GM10266 (cell line): ENCODE data around the gene DAP.
"Not testable (repeated sequence)": the region's sequence is repeated elsewhere in the genome, so short reads cannot be mapped to it uniquely, and the experiment has no call there.

Experiments
- DNase-seq: peaks from one replicate; pipeline ENCODE4 v3.0.0; 2012; ENCODE audit errors: extremely low spot score
- TF ChIP-seq, protein P1 (sequence below): IDR thresholded peaks from 2 replicates; pipeline ENCODE4 v1.5.1; 2012; ENCODE audit warnings: mild to moderate bottlenecking, low read depth; ENCODE audit not compliant: control insufficient read depth, insufficient read depth; ENCODE audit errors: missing control alignments

Gene DAP

DNA sequence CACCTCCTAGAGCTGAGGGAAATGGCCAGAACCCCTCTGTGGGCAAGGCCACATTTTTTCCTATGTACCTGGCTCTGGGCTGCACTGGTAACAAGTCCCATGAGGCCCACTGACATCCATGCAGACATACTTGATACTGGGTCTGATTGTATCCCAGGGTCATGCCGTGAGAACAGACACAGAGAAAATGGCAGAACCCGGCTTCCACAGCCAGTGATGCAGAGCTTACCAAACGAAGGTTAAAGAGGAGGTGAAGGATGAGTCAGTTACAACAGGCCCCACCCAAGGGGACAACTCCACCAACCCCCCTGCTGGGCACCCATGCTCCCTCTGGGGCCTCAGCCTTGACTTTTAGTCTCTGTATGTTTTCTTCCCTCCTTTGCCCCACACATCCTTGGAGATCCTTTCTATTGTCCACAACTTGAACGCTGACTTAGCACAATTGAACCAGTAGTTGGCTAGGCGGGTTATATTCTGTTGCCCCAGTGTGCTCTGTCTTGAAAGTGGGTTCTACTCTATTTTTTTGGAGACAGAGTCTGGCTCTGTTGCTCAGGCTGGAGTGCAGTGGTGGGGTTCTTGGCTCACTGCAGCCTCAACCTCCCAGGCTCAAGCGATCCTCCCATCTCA is 93.5 kb downstream of the DAP start:
- no peak for DNase-seq
- TF ChIP-seq, protein P1, sequence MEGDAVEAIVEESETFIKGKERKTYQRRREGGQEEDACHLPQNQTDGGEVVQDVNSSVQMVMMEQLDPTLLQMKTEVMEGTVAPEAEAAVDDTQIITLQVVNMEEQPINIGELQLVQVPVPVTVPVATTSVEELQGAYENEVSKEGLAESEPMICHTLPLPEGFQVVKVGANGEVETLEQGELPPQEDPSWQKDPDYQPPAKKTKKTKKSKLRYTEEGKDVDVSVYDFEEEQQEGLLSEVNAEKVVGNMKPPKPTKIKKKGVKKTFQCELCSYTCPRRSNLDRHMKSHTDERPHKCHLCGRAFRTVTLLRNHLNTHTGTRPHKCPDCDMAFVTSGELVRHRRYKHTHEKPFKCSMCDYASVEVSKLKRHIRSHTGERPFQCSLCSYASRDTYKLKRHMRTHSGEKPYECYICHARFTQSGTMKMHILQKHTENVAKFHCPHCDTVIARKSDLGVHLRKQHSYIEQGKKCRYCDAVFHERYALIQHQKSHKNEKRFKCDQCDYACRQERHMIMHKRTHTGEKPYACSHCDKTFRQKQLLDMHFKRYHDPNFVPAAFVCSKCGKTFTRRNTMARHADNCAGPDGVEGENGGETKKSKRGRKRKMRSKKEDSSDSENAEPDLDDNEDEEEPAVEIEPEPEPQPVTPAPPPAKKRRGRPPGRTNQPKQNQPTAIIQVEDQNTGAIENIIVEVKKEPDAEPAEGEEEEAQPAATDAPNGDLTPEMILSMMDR, result no peak

DNA sequence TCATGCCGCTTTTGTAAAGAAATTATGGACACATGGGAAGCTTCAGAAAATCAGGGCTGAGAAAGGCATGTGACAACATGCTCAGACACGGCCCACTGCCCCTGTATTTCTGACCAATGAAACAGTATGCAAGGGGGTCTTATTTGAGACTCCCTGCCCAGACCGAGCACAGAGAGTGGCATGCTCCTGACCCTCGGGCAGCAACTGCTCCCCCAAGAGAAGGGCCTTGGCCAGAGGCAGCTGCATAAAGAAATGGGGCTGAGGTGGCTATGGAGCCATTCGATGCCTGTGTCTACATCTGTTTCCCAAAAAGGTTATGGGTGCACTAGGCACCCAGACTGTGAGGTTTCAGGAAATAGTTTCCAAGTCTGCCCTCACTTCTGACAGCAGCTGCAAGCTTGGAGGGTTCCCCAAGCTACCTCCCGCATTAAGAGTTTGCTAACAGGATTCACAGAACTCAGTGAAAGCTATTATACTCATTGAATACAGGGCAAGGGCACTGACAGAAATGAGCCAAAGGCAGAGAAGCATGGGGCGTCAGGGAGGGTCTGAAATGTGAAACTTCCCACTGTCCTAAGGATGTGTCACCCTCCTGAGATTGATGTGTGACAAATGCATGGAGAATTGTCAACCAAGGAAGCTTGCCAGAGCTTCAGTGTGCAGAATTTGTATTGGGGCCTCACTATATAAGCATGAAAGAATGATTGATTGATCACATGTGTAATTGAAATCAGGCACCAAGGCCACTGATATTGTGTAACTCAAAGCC is 94.3 kb downstream of the DAP start:
- TF ChIP-seq, protein P1, result no peak

DNA sequence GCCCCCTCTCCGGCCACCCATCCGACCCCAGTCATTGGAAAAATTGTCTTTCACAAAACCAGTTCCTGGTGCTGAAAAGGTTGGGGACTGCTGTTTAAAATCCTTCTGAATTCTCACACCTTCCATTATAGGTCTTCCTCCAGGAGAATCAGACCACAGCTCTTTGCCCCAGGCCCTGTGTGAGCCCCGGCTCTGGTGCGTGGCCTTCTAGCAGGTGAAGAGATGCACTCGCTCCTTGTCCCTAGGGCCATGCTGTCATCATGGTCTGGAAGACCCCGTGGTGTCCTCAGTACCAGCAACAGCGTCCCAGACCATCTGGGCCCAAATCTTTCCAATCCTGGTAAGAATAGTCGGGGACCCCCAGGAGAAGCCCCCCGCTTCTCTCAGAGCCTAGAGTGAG is 95.2 kb downstream of the DAP start:
- TF ChIP-seq, protein P1, result no peak
- no peak for DNase-seq

More for the DNA sequence above, 94.3 kb downstream of the DAP start:
- no peak for DNase-seq

DNA sequence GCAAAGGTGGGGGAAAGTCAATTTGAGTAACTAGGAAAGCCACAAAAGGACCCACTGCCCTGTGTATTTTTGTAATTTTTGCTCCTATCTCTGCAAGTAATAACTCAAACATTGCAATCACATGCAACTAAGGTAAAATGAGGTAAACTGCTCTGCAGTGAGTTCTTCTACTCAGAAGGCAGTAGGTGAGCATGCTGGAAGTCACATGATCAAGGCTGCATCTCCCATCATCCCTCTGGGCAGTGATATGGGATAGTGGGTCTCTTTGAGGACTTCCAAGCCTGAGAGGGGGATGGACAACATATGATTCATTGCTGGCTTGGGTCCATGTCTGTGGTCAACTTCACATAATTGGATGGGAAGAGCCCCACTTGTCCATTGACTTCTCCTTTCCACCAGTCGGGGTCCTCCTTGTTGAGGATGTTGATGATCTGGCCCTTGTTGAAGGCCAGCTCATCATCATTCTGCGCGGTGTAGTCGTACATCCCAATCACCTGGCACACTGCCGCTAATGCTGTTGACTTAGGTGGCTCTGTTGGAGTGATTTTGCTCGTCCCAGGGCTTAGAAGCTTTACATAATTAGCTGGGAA is 96.8 kb downstream of the DAP start:
- not testable (repeated sequence) for DNase-seq

DNA sequence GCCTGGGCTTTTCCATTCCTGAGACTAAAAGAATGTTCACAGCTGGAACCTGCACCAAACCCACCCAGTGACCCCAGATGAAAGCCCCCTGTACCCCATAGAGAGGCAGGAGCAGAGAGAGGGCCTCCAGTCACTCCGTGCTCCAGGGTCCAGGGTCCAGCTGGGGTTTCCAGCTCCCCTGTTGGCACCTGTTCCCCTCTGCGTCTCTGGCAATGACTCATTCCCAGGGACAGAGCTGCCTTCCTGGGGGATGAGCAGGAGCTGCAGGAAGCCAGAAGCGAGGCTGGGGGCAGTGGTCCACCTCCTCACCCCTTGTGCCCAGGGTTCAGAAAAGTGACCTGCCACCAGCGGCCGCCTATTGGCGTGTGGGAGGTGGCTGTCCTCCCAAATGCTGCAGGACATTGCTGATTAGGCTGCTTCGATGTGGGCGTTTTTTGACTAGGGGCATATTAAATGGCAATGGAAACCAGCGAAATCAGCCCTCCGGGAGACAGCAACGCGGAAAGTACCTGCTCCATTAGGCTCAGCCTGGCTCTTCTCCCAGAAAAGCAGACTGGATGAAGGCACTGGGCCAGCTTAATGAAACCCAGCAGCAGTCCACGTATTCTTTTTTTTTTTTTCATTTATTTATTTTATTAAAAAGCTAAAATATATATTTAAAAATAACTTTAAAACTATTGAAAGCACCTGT is 97.4 kb downstream of the DAP start:
- TF ChIP-seq, protein P1, result no peak
- no peak for DNase-seq

DNA sequence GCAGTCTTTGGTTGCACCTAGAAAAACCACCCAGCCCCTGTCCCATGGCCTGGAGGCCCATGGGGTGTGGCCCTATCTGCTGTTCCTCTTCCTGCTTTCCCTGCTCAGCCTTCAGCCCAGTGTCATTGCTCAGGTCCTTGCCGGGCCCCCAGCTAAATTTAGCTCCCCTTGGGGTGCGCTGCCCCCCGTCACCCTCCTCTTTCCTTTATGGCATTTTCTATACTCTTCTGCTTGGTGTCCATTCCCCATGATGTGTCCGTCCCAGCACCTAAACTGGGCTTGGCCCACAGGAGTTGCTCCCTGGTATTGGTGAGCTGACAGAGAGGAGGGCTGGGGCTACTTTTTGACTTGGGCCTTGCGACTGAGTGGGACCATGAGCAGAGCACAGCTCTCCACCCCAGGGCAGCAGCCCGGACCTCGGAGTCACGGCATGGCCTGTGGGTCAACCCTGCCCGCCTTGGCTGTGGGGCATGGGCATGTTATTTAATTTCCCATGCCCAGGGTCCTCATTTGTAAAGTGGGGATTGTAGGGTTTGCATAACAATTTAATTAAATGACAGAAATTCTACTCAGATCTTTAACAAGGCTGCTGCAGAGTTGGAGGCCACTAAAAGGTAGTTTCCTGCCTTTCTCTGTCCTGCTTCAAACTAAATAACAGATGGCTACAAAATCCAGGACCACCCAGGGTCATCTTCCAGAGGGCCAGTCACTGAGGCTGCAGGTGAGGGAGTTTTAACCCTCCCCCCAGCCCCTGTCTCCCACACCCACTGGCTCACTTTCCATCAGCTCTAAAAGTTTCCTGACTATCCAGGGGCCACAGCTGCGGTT is 98.2 kb downstream of the DAP start:
- DNase-seq, result no peak
- TF ChIP-seq, protein P1, result no peak

DNA sequence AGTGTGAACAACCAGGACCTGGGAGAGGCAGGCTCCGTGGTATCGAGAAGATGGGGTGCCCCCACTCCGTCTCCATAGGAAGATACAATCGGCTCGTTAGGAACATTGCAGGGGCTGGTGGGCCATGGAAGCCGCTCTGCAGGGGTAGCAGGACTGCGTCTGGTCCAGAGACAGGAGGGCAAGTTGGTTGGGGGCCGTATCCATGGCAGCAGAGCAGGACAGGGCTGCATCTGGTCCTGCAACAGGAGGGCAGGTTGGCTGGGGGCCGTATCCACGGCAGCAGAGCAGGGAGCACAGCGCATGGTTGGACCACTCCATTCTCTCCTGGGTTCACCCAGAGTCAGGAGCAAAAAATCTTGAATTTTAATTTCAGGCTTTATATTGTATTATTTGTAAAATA is 99.0 kb downstream of the DAP start:
- TF ChIP-seq, protein P1, result no peak
- no peak for DNase-seq
